COLO668 (cell line): ENCODE results near the gene CTSS.
"Not testable (repeated sequence)": the region's sequence is repeated elsewhere in the genome, so short reads cannot be mapped to it uniquely, and the experiment has no call there.

Source experiments
- DNase-seq: peaks from one replicate; lab custom pipeline; 2025; ENCODE audit not compliant: unreplicated experiment; lab: John Stamatoyannopoulos, UW

CTSS gene

DNA sequence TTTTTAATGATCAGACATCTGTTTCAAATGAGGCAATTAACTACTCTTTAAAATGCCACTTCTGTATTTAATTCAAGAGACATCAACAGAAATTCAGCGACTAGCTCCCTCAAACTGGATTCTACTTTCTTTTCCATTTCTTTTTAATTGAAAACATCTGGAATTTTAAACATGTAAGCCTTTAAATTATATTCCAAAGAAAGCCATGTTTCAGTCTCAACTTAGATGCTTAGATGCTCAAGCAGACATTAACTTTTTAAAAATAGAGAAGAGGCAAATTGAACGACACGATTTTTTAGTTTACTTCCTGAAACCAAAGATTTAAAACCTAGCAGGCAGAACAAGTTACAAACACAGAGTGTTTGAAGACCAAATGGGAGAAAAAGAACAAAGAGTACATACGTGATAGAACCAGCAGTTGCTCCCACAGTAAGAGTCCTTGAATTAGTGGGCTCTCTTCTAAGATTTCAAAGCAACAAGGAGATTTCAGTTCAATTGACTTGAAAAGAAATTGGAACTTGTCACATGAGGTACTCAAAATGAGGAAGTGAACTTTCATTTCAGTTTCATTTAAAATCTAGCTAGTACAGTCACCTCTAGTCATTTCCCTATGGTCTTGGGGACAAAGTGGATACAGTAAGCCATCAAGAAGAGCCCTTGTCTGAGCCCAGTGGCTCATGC, at the start of gene CTSS:
Gene CTSS (minus strand): TSS at position 483 of the 681 bp plus-strand sequence. CDS start 1,015 bp downstream, outside the sequence.
- DNase-seq = no peak

DNA sequence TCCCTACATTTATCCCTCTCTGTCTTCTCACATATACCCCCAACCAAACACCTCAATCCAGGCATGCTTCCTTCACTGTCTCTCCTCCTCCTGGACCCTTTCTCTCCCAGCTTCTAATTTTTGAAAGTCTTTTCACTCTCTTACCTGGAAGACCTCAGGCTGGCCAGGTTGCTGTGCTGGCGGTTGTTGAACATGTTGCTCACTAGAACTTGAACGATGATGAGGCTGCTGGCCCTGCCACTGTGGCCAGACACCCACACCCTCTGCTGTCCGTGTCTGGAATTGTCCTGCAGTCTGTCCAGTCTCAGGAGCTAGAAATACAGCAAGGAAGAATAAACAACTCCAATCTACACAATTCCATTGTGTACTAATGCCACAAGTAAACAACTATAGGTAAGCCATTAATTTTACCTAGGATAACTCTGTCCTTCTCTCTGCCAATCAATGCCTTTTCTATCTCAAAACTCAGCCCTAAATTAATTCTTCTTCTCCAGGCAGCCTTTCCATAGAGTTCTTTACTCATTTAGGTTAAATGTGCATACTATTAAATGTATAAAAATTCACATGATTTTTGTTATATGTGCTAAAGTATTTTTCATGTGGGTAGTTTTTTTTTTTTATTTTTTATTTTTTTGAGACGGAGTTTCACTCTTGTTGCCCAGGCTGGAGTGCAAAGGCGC, 47.6 kb upstream of the CTSS start:
- DNase-seq = peak; percentile 72

DNA sequence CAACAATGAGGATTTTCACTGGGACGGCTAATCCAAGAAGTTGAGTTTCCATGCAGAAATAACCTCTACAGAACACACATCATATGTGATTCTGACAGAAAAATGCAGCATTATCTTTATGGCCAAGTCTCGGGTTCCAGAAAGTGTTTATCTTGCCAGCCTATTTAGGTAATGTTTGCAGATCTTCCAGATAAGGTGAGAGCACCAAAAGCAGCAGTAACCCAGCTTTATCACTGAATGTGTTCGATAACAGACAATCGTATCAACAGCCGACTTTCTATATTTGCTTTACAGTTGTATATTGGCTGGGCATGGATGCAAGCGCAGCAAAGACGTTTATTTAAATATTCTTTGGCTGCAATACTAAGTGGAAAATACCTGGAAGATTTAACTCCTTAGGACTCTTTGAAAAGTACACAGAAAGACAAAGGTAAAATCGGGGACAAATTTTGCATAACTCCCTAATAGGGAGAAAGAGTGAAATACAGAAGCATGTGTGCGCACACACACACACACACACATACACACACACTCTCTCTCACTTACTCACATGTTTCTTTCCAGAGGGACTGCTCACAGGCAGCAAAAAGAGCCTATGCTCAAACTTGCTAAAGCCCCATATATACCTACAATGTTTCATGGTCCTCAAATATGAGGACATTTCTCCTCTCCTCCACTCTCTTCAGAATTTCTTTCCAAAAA, 45.5 kb upstream of the CTSS start:
- no peak for DNase-seq

DNA sequence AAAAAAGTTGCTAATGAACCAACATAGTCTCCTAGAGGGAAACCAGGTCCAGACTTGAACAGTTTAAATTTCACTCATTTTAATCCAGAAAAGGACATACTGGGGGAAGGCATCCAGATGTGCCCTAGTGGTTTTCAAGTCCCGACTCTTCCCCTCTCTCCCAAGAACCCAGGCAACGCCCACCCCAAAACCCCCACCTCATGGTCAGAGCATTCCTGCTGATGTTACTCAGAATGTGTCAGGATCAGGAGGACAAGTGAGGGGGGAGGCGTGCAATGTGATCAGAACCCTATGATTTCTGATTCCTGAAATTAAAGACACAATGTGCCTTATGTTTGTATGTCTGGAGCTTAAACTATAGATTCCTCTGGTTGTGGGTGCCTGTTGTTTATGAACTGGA, 44.1 kb upstream of the CTSS start:
- no peak for DNase-seq

DNA sequence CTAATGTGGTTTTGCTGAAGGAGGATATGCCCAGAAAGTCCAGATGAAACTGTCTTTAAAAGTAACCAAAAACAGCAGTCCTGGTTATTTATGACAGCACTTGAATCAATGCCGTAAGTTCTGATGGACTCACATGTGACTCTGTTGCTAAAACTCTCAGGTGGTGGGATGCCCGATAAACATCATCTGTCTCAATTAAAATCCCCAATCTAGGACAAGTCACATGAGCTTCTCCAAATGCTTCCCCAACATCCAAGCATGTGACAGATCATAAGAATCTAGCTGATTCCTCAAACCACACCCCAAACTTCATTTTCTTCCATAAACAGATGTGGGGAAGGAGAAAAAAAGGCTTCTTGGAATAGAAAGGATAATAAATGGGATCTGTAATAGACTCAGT, 43.3 kb upstream of the CTSS start:
- DNase-seq = no peak

DNA sequence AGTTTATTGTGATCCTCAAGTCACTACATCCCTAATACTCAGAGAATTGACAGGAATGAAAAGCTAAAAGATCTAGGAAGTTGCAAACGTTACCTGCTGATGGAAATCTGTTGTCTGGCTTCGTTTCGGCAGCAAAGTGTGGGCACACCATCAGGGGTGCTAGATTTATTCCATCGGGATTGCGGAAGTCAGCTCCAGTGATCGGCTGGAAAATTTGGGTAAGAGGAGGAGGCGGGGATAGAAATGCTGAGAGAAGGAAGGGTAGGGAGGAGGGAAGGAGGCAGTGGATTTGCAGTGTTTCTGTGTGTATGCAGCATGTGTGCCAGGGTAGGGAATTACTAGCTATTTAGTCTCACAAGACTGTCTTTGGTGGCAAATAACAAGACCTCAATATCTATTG, 42.5 kb upstream of the CTSS start, which contains the start of gene CTSK:
Gene CTSK (minus strand): TSS at position 140 of the 400 bp plus-strand sequence. CDS start 1,455 bp downstream, outside the sequence.
- no peak for DNase-seq

DNA sequence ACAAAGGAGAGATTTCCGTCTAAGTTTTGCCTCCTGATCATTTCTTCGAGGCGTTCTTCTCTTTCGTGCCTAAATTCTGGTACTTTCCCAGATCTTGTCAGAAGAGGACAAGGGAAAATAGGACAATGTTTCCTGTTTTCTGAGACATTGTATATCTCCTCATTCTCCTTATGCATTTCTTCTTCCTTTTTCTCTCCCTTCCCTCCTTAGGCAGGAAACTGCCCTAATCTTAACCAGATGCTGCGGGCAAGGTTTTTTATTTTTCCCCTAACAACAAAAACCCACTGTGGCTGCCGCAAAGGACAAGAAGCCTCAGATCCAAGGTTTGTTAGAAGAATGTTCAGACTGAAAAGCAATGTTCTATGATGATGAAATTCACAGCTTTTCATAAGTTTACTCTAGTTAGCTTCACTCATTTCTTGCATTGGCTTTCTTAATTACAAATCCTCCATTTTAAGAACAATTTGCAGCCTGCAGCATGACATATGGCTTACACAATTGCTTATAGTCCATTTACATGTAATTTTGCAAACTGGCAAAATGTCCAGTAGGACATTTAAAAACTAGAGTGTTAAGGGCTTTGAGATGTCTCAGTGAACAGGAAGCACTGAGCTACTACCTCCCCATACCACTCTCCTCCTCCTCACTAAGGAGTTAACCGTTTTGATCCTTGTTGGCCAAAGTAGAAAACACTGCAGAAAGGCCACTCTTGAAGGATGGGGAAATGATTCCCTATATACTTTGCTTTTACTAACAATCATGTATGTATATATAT, 41.9 kb upstream of the CTSS start:
- no peak for DNase-seq

DNA sequence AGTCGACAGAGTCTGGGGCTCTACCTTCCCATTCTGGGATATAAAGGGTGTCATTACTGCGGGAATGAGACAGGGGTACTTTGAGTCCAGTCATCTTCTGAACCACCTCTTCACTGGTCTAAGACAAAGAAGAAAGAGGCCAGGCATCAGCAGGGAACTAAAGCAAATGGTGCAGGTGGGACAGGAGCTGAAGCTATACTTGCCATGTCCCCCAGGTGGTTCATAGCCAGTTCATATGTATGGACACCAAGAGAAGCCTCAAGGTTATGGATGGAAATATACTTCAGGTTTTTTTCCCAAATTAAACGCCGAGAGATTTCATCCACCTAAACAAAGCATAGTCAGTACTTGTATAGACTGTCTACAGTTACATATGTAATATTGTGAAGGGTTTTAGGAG, 40.3 kb upstream of the CTSS start:
- no peak for DNase-seq

DNA sequence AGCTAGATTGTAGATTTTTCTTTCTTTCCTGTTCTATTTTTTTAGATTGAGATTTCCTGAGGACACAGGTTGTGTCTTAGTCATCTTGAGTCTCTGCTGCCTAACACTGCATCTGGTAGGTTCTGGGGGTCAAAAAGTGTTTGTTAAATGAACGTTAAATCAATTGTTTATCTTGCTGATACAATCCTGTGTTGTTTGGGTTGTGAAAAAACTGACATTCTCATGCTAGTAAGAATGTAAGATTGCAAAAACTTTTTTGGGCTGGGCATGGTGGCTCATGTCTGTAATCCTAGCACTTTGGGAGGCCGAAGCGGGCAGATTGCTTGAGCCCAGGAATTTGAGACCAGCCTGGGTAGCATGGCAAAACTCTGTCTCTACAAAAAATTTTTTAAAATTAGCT, 39.1 kb upstream of the CTSS start:
- no peak for DNase-seq

DNA sequence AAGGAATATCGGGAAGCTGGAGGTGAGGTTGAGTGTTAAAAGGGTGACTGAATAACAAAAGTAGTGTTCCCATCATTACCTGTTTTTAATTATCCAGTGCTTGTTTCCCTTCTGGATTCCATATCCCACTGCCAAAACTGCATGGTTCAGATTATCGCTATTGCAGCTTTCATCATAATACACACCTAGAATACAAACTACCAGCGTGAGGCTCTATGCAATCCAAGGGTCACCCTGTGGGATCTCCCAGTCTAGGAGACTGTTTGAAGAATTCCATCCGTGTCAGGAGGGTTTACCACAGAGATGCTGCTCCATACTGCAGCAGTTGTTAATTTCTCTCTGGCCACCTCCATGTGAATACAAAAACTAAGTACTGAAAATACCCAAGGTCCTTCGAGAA, 33.5 kb upstream of the CTSS start:
- DNase-seq = no peak

DNA sequence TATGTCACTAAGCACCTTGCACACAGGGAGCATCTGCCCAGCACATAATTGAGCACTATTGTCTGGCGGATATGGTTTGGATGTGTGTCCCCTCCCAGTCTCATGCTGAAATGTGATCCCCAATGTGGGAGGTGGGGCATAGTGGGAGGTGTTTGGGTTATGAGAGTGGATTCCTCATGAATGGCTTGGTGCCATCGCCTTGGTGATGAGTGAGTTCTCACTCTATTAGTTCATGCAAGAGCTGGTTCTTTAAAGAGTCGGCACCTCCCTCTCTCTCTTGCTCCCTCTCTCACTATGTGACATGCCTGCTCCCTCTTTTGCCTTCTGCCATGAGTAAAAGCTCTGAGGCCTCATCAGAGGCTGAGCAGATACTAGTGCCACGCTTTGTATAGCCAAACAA, 32.9 kb upstream of the CTSS start:
- DNase-seq = peak; percentile 49

DNA sequence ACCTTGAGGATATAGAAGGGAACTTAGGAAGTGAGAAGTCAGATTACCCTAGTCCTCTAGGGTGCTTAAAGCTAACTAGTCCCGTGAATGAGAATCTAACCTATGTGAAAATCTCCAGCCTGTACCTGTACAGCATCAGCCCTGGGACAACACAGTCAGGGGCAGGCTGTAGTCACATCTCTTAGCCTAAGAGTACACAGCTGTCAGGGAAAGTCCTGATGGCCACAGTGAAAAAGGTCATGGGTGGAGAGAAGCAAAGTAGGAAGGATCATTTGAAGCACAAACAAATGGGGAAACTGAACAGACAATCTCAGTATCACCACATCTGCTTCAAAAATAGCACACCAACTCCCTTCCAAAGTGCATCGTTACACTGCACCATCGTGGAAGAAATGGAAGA, 30.8 kb upstream of the CTSS start:
- DNase-seq = no peak

DNA sequence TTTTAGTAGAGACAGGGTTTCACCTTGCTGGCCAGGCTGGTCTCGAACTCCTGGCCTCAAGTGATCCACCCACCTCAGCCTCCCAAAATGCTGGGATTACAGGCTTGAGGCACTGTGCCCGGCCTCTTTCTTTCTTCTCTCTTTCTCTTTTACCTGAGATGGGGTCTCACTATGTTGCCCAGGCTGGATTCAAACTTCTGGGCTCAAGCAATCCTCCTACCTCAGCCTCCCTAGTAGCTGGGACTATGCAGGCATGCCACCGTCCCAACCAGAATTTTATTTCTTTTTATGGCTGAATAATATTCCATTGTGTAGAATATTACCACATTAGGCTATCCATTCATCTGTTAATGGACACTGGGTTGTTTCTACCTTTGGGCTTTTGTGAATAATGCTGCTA, 28.2 kb upstream of the CTSS start:
- DNase-seq = not testable (repeated sequence)

DNA sequence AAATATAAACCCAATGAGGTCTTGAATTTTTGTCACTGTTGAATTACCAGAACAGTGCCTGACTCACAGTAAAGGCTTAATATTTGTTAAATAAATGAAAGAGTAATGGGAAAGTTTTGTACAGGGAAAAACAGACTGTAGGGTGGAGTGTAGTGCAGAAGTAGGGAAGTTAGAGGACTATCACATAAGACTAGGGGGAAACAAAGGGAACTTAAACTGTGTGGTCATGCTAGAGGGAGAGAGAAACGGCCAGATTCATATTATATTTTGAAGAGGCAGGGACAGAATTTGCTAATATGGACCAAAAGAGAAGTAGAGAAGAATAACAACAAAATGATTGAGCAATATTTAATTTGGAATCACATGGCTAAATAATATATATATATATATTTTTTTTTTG, 27.6 kb upstream of the CTSS start:
- DNase-seq = no peak

DNA sequence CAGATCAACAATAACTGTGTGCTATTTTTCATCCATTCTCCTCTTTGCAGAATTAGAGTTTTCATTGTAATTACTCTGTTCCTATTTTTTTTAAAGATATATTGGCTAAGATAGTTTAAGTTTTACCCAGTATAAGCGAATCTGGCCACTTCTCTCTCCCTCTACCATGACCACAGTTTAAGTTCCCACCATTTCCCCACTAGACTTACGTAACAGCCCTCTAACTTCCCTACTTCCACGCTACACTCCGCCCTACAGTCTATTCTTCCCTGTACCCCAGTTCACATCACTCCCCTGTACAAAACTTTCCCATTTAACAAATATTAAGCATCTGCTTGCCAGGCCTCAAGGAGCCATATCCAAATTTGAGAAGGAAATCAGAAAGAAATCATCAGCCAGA, 26.0 kb upstream of the CTSS start:
- no peak for DNase-seq

DNA sequence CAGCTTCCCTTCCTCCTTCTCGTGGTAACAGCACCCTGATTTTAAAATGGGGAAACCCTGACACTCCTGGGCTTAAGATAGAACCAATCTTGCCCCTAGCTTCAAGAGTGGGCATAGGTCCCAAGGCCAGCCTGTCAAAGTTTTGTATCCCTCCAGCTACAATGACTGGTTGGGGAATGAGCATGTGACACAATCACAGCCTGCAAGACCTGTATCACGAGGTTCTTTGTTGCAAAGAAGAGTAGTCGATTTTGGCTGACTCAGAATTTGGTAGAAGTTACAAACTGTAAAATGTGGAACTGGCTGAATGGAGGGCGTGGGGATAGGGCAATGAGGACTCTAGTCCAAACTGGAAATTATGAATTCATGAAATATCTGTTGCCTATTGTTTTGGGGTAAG, 23.8 kb upstream of the CTSS start:
- no peak for DNase-seq

DNA sequence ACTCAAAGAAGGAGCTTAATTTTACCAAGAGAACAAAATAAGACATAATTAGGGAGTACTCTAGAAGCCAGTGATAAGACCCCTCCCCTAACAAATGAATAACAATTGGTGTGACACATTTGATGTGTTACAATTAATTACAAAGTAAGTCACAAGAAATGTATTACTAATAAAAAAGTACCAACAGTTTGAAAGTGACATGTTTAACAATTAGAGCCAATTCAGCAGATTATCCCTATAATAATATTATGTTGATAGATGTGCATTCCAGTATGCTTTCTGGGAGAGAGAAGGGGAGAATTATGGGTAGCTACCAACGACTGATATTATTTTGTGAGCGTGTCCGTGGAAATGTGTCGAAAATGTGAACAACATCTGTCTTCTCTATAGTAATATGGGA, 23.4 kb upstream of the CTSS start:
- DNase-seq = no peak

DNA sequence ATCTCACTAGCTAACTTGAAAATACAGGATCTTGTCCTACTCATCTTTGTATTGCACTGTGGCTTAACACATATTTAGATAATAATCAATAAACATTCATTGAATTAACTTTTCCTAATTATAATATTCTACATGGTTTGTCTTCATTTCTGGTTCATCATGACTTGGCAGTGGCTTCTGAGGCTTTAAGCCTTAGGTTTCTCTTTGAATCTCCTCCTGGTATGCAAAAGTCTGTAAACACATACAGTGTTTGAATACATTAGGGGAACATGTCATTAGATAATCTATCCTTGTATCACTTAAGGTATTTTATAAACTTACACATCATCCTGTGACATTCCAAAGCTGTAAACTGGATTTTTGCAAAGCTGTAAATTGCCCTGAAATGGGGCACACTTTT, 21.9 kb upstream of the CTSS start:
- no peak for DNase-seq

DNA sequence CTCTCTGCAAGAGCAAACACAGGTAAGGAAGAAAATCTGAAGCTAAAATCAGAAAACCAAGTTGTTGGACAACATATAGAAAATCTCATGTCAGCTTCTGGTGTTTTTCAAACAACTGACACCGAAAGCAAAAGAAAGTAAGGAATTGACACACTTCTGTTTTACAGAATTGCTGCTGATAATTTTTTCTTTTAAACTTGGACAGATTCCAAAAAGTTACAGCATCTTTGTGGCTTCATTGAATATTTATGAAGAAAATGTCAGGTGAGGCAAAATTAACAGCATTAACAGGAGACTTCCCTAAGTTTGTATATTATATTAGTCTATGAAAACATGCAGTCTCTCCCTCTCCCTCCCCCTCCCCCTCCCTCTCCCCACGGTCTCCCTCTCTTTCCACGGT, 14.9 kb upstream of the CTSS start:
- DNase-seq = no peak

DNA sequence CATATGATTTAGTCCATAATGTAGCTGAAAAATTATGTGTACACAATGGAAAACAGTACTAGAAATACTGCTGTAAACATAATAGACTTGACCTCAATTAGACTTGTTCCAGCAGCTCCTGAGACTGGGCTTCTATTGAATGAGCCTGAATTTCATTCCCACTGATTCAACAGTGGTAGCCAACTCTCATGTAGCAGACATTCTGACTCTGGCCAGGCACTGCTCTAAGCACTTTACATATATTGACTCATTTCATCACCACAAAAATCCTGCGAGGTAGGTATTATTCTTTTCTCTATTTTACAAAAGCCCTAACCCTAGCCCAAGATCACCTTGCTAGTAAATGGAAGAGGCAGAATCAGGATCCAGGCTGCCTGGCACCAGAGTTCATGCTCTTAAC, 12.8 kb upstream of the CTSS start:
- no peak for DNase-seq

DNA sequence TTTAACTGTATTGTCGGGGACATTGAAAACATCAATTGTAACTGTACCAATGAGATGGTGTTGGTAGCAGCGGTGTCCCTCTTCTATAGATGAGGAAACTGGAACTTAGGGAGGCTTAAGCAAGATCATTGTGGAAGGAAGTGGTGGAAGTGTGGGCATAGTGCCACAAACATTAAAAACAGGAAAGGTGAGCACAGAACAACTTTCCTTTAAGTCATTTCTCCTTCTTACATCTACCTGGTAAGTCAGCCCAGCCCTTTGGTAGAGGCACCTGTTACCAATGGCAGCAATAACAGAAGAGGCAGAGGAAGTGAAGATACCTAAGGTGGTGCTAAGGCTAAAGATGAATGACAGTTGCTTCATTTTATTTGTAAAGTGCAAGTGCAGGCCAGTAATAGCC, 12.0 kb upstream of the CTSS start:
- DNase-seq = no peak
